Right lobe of liver (tissue), 6 donors: ENCODE data around the gene NR3C2. TPM values are rescaled to one million over a fixed set of nuclear protein-coding genes. Genes with fewer than 3 reads are reported as not detected.
A peak's percentile ranks its signal among the peaks of the same experiment; 100 is the strongest.

Experiments
- ATAC-seq, 4 donors: fragments of 200-7000 bp; cut with Tn5 transposase; one replicate each; pipeline ENCODE4 v1.9.1; 2020; ENCODE audit warnings: mild to moderate bottlenecking in 4 of 4, moderate library complexity in 4 of 4
- DNase-seq, 3 donors: peaks; one replicate each; pipeline ENCODE4 v3.0.0-alpha.2; 2020
- H3K27ac ChIP-seq, 3 donors: fragments of 200-600 bp; one replicate each; pipeline ENCODE4 v1.8.0; 2022
- H3K27me3 ChIP-seq, 2 donors: fragments of 200-600 bp; one replicate each; pipeline ENCODE4 v1.8.0; 2022
- H3K36me3 ChIP-seq, 4 donors: fragments of 200-600 bp; sonication (generic) in 1 of 4; one replicate each; pipeline versions ENCODE4 v1.5.1 to v1.8.0; 2017 to 2022; ENCODE audit warnings: control low read depth in 1 of 4
- H3K4me1 ChIP-seq, 4 donors: fragments of 200-600 bp; sonication (generic) in 1 of 4; one replicate each; pipeline versions ENCODE4 v1.5.1 to v1.8.0; 2017 to 2022; ENCODE audit warnings: control low read depth in 1 of 4
- H3K4me3 ChIP-seq, 3 donors: fragments of 200-600 bp; one replicate each; pipeline ENCODE4 v1.8.0; 2022
- H3K9me3 ChIP-seq, 4 donors: fragments of 200-600 bp; sonication (generic) in 1 of 4; one replicate each; pipeline versions ENCODE4 v1.5.1 to v1.8.0; 2017 to 2022; ENCODE audit warnings: control low read depth in 1 of 4
- POLR2A ChIP-seq: fragments of 450-650 bp; IDR thresholded peaks from one replicate; pipeline ENCODE4 v1.6.1; 2017; ENCODE audit warnings: antibody characterized with exemption, mild to moderate bottlenecking
- WGBS: methylation state at CpG from one replicate; pipeline ENCODE4 v1.1.6; 2018; ENCODE audit warnings: low coverage, low lambda C conversion rate; ENCODE audit not compliant: insufficient coverage; ENCODE audit errors: missing lambda C conversion rate; 5-methylcytosine and 5-hydroxymethylcytosine counted together
- intact Hi-C, 2 donors: fragments of 100-400 bp; cut with DNase I; formaldehyde crosslinking; loops; one replicate each; pipeline versions ENCODE4 v1.11.2 to v1.14.1; 2022
- total RNA-seq, 6 experiments: library from RNA; depleted of rRNA in 2 of 6; stranded (reverse); fragments of >200 nt in 2 of 6; fragmentation: NEBNext Ultra II Directional in 3 of 6; extraction: Animal tissue kit (Norgen Biotek cat#: 25700) in 3 of 6; gene quantifications; one replicate each; pipeline versions ENCODE4 v1.1.0 to v1.2.4, GENCODE V29; 2016 to 2023
- TF ChIP-seq, protein P1 (sequence below), 4 donors: fragments of 200-600 bp in 3 of 4; fragments of 450-650 bp in 1 of 4; IDR thresholded peaks; one replicate each; pipeline versions ENCODE4 v1.5.1 to v1.8.0; 2016 to 2022; ENCODE audit warnings: antibody characterized with exemption in 4 of 4, mild to moderate bottlenecking in 2 of 4
- donor health status: DM: no; HTN: yes; CAD: no.
- donor health status: DM: no; HTN: no; CAD: no.
- donor health status: DM: no; HTN: no; CAD: no.
- donor health status: DM: no; HTN: yes; CAD: no.
- donor health status: DM: no; HTN: yes; CAD: no.

NR3C2 gene
- total RNA-seq, 6 experiments from 2014 or later: 4.8 to 15.9 (median 8.9) TPM

DNA sequence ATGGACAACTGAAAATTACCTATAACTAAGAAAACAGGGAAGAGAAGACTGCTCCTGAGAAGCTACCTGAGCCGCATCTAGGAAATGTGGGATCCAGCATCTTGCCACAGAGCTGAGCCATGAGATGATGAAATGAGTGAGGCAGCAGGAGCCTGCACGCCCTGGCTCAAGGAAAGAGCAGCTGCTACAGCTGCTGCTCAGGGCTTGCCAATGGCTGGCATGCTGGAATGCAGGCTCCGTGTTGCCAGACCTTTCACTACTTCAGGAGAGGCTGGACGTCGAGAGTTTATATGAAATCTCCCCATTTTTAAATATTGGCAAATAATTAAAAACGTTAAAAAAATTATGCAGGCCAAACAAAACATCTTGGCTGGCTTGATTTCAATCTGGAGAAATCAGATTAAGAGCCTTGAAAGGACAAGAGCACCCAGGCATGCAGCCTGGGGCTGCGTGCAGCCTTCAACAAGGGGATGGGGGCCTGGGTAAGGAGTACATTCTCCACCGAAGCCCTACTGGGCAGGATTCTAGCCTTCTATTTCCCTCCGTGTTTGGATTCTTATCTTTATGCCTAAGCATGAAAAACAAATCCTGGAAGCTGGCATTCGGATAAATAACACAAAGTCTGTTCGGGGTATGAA lies 227.6 kb downstream of the NR3C2 start:
- no peak for ATAC-seq
- Histone ChIP-seq H3K27me3 (no peaks in the 10 kb centered on the region), H3K27ac (no peak overlapping the region), H3K4me3 (no peak overlapping the region), H3K36me3 (no peaks in the 10 kb centered on the region), H3K9me3 (no peaks in the 10 kb centered on the region), H3K4me1 (peaks cover 0 to 4% (median 0%) of the 10 kb centered on the region in 4 donors)
- 77% methylated on average over 10 of the region's 11 CpGs for WGBS
- TF ChIP-seq POLR2A: no peak
- TF ChIP-seq, protein P1, sequence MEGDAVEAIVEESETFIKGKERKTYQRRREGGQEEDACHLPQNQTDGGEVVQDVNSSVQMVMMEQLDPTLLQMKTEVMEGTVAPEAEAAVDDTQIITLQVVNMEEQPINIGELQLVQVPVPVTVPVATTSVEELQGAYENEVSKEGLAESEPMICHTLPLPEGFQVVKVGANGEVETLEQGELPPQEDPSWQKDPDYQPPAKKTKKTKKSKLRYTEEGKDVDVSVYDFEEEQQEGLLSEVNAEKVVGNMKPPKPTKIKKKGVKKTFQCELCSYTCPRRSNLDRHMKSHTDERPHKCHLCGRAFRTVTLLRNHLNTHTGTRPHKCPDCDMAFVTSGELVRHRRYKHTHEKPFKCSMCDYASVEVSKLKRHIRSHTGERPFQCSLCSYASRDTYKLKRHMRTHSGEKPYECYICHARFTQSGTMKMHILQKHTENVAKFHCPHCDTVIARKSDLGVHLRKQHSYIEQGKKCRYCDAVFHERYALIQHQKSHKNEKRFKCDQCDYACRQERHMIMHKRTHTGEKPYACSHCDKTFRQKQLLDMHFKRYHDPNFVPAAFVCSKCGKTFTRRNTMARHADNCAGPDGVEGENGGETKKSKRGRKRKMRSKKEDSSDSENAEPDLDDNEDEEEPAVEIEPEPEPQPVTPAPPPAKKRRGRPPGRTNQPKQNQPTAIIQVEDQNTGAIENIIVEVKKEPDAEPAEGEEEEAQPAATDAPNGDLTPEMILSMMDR (IDR thresholded peaks at IDR 0.05): no peak
- DNase-seq: no peak
- intact Hi-C loops: no loop called here

DNA sequence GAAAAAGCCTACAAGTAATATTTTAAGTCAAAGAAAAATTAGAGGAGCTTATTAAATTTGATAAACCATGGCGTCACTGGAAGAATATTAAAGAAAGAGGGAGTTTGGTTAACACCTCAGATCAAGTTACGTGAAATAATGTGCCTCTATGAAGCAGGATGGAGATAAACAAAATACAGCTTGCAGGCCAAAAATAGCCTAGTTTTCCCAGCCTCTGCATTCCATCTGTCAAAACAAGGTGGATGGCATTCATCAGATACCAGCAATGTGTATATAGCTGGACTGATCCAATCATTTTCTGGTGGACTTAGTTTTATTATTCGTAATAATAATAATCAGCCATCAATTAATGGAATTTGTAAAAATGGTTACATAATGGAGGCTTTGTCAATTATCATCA lies 230.7 kb downstream of the NR3C2 start:
- ATAC-seq (no peak), DNase-seq (no peak)
- Histone ChIP-seq H3K36me3 (no peaks in the 10 kb centered on the region), H3K9me3 (no peaks in the 10 kb centered on the region), H3K27ac (no peak overlapping the region), H3K27me3 (no peaks in the 10 kb centered on the region), H3K4me3 (no peak overlapping the region), H3K4me1 (no peaks in the 10 kb centered on the region)
- intact Hi-C loops: no loop called here
- WGBS: 34% methylated on average over 3 of the region's 3 CpGs
- TF ChIP-seq, protein P1 (IDR thresholded peaks at IDR 0.05): no peak
- no peak for TF ChIP-seq POLR2A

DNA sequence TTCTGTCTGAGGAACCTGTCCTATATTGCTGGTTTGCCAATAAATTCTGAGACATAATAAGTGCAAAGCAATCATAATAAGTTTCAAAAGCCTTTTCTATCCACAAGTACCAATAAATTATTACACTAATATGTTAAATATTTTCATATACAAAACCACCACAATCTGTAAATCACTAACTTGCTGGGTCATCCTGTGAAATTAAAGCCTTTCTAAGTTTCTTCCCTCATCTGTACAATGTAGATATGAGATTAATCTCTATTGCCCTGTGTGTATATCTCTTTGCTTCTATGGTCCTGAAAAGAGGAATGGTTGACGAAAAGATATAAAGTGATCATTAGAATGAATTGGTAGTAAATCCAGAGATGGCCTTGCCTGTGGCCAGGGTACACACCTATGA lies 231.6 kb downstream of the NR3C2 start:
- Histone ChIP-seq H3K36me3 (no peaks in the 10 kb centered on the region), H3K9me3 (no peaks in the 10 kb centered on the region), H3K27me3 (no peaks in the 10 kb centered on the region), H3K4me1 (no peaks in the 10 kb centered on the region), H3K4me3 (no peak overlapping the region), H3K27ac (no peak overlapping the region)
- DNase-seq (no peak), ATAC-seq (no peak)
- WGBS: 100% methylated on average over 1 of the region's 1 CpG
- TF ChIP-seq, protein P1 (IDR thresholded peaks at IDR 0.05): no peak
- TF ChIP-seq POLR2A: no peak
- intact Hi-C loops: no loop called here

DNA sequence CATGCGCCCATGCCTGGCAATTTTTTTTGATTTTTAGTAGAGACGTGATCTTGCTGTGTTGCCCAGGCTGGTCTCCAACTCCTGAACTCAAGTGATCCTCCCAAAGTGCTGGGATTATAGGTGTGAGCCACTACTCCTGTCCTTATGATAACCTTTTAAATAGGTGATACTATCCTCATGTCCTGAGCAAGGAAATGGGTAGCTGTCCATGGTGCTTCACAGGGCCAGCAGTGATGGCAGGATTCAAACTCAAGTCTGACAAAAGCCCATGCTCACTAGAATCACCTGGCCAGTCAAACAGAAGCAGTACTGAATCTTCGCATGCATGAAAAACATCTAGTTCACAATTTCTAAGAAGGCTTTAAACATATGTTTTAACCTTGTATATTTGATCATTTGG lies 235.1 kb downstream of the NR3C2 start:
- no peak for TF ChIP-seq POLR2A
- TF ChIP-seq, protein P1 (IDR thresholded peaks at IDR 0.05): no peak
- Histone ChIP-seq H3K4me3 (no peak overlapping the region), H3K27me3 (no peaks in the 10 kb centered on the region), H3K27ac (no peak overlapping the region), H3K4me1 (peaks cover 0 to 5% (median 0%) of the 10 kb centered on the region in 4 donors), H3K9me3 (no peaks in the 10 kb centered on the region), H3K36me3 (no peaks in the 10 kb centered on the region)
- intact Hi-C loops: no loop called here
- 86% methylated on average over 2 of the region's 3 CpGs for WGBS
- ATAC-seq (no peak), DNase-seq (no peak)

DNA sequence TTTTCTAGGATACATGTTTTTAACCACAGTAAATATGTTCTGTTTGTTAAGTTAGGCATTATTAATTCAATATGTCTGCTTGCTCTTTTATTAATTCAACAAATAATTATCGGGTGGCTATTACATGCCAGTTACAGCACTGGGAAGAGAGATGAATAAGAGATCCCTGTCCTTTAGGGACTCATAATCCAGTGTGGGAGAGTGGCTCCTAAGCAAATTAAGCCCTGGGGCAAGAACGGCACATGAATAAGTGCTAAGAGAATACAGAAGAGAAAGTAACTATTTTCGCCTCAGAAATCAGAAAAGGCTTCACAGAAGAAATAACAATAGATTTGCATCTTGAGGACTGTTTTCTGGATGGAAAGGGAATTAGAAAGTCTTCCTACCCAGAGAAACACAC lies 236.7 kb downstream of the NR3C2 start:
- peak overlapping the region in 1 of 3 donors; percentile 67 for H3K27ac ChIP-seq
- H3K9me3 ChIP-seq: no peaks in the 10 kb centered on the region
- 70% methylated on average over 3 of the region's 3 CpGs for WGBS
- H3K4me3 ChIP-seq: no peak overlapping the region
- no peaks in the 10 kb centered on the region for H3K27me3 ChIP-seq
- H3K4me1 ChIP-seq: peaks cover 0 to 5% (median 0%) of the 10 kb centered on the region in 4 donors
- TF ChIP-seq, protein P1 (IDR thresholded peaks at IDR 0.05): no peak
- no peak for TF ChIP-seq POLR2A
- no peak for DNase-seq
- no peak for ATAC-seq
- no peaks in the 10 kb centered on the region for H3K36me3 ChIP-seq
- intact Hi-C loops: no loop called here
